HUDEP-2 (cell line): ENCODE results near the gene THUMPD3.
A peak's percentile ranks its signal among the peaks of the same experiment; 100 is the strongest.

Experiments
- DNase-seq, 76 experiments: peaks; one replicate each; lab custom pipeline; 2025; ENCODE audit not compliant: unreplicated experiment in 76 of 76; lab: John Stamatoyannopoulos, UW

The THUMPD3 gene

DNA sequence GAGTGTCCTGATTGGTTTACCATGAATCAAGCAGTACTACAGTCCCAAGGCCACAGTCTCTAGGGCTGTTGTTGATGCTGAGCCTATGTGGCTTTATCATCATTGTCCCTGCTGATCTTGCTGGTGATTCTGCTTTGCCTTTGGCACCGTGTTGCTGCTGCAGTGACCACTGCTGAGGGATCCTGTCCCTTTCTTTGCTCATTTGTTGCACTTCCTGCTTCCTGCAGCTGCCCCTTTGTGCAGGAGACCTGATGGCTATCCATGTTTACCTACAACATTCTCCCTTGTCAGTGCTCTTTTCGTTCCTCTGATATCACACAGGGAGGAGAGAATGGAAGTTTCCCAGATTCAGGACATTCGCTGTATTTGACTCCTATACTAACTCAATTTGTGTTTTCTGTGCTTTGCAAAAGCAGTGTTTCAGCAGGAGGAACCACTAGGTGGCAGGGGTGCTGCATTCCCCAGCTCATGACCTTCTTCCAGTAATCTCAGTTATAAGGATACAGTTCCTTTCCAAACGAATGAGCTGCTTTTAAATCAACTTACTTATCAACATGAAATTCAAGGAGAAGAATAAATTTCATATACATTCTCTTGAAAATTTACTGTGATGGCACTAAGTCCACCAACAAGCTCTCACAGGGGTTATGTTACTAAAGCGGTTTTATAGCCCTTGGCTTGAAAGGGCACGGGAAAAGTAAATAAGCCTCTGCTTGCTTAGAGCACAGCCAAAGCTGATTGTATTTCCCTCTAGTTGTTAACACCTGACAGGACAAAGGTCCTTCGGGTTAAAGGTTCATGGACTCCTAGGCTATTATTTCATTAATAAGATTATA lies 9.7 kb upstream of the THUMPD3 start:
- peak in 55 of 76 experiments; percentile 3 to 58 (median 29) for DNase-seq

DNA sequence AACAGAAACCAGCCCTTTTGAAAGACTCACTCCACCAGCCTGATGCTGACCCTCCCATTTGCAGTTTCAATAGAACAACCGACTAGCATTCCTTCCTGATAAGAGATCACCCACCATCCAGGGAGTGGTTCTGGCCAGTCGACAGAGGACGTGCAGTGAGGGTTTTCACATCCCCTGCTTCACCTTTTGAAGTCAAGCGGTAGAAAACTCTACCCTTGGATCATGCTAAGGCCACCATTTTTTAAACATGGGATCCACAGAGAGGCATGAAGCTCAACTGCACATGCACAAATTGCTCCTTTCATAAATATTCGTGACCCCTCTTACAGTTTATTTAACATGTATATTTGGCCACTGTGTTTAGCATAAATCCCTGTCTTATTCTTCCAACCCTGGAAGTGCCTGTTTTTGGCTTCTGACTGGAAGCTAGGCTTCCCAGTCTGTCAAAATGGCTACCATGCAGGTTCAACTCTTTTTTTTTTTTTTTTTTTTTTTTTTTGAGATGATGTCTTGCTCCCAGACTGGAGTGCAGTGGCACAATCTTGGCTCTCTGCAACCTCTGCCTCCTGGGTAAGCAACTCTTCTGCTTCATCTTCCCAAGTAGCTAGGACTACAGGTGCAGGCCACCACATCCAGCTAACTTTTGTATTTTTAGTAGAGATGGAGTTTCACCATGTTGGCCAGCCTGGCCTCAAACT lies 1.0 kb upstream of the THUMPD3 start:
- peak in 24 of 76 experiments; percentile 1 to 49 (median 12) for DNase-seq

GRCh38 chr3:9369508-9369907 lies 6.7 kb downstream of the THUMPD3 start:
- DNase-seq, result no peak

DNA sequence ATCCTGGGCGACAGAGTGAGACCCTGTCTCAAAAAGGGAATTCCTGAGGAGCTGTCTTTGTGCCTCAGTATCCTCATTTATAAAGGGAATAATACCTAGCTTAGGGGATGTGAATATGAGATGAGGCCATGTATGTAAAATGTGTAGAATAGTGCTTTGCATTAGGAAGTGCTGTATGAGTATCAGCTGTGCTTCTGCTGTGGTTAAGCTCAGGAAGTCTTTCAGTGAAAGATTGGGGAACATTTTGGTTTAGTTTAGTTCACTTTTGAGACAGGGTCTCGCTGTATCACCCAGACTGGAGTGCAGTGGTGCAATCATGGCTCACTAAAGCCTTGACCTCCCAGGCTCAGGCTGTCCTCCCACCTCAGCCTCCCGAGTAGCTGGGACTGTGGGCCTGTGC lies 10.6 kb downstream of the THUMPD3 start:
- DNase-seq, result no peak

- no peak for DNase-seq
Measured at GRCh38 chr3:9377981-9378380, 15.1 kb downstream of the THUMPD3 start.

GRCh38 chr3:9379327-9379726 lies 16.5 kb downstream of the THUMPD3 start:
- DNase-seq, result no peak

- DNase-seq, result no peak
Measured at GRCh38 chr3:9380014-9380413, 17.2 kb downstream of the THUMPD3 start.

DNA sequence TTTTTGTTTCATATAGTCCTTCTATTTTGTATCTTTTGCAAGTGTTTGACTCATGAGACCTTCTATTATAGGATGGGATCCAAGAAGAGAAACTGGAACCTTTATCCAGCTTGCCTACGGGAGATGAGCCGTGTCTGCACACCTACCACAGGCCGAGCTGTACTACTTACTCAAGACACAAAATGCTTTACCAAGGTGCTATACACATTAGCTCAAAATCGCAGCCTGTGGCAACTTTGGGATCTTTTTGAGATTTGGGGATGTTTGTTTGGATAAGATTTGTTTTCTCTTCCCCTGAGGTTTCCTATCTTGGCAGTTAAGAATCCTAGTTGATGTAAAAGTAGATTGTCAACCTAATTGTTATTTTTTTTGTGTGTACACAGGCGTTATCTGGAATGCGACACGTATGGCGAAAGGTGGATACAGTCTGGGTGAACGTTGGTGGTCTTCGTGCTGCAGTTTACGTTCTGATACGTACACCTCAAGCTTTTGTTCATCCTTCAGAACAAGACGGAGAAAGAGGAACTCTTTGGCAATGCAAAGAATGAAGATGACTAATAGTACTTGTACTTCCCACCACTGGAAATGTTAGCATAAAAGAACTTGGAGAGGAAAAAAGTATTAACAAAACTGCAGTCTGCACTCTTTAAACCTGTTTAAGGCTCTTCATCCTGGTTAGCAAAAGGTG lies 21.4 kb downstream of the THUMPD3 start:
- no peak for DNase-seq

DNA sequence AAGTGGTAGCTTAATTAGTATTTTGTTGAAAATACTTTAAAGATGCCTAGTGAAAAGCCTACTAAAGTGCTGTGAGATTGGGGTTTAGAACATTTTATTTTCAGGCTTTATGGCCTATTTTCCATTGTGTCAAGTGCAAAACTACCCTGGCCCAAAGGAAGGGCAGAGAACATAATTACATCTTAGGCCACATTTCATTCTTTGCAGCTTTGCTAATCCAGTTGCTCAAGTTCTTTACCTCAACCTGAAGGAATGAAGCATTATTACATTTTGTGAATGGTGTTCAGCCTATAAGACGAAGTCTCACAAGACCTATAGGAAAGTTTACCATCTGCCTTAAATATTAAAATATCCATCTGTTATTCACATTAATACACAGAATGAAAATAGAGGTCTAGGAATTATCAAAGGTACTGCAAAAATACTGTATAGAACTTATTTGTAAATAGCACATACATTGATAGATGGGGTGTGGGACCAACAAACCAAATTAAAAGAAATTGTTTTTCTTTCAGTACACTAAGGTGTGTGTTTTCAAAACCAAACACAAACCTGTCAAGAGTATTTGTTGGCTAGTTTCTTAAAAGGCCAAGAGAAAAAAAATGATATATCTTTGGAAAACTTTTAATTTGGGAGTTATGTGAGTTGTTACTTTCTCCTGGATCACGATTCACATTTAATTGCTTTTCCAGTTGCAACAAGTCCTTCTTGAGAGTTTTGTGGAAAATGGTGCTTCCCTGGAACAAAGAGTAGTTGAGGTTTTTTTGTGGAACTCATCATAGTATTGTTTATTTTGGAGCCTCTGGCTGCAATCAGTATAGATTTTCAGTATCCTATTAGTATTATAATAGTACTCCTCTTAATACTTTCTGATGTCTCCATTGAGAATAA lies 22.6 kb downstream of the THUMPD3 start:
- DNase-seq, result no peak

- DNase-seq, result no peak
Measured at GRCh38 chr3:9386078-9386459, 23.2 kb downstream of the THUMPD3 start.

DNA sequence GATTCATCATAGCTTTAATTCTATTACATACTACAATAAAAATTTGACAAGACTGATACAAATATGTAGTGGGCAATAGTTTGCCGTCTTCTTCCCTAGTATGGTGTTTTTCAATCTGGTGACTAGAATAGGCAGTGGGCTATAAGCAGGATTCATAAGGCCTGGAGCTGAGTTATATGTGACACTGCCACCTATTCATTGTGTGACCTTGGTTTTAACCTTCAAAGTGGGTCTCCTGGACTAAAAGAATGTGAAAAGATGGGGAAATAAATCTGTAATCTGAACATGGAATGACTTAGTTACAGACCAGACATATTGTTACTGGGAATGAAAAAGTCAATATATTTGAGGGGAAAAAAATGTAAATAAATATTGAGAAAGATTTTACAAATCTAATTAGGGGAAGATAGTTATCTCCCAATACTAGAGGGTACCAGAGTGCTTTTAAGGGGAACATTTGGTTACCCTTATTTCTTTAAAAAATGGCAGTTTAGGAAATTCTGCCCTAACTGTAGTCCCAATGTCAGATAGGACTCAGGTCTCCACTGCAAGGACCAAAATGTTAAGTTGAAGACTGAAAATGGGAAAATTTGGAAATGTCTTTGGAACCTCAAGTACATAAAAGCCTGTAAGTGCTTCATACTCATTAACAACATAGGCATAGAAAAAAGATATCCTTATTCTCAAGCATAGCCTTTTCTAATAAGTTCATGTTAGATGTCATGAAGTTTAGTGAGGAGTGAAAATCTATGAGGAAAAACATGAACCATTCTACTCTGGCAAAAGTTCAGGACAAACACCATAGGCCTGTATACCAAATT lies 23.9 kb downstream of the THUMPD3 start:
- no peak for DNase-seq

DNA sequence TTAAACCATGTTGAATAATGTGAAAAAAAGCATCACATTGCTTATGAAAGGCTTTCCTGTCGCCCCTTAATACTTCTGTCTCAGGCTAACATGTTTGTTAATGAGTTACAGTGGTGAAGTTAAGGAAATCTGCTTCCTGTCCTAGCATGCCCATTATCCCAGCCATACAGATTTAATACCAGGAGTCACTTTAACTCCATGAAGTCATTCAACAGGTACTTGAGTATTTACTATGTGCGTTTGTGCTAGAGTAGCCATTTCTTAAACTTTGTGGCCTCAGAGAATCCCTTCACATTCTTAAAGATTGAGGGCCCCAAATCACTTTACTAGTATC lies 24.4 kb downstream of the THUMPD3 start:
- DNase-seq, result no peak

GRCh38 chr3:9388142-9388541 lies 25.3 kb downstream of the THUMPD3 start:
- no peak for DNase-seq

- DNase-seq, result peak in 1 of 76 experiments; percentile 5
Measured at GRCh38 chr3:9388562-9389272, 25.9 kb downstream of the THUMPD3 start.

DNA sequence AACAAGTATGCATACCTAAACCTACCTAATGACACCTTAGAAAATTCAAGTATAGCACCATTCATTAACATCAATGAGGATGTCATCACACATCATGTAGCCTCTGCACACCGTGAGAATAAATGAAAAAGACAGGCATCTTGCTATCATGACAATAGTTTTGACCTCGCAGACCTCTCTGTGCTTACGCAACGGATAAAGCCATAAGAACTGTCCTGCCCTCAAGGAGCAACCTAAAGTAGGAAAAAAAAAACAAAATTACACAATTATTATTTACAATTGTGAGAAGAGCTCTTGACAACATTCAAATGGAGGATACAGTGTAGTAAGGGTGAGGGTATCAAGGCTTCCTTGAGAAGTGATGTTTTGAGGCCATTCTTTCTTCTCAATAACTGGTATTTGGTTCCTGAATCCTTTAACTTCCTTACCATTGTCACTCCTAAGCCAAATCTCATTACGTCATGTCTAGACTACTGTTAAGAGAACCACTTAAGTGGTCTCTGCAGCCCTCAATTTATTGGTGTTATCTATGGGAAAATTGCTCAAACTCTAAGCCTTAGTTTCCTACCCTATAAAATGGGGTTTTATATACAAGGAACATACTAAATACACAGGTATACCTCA lies 27.5 kb downstream of the THUMPD3 start:
- no peak for DNase-seq

DNA sequence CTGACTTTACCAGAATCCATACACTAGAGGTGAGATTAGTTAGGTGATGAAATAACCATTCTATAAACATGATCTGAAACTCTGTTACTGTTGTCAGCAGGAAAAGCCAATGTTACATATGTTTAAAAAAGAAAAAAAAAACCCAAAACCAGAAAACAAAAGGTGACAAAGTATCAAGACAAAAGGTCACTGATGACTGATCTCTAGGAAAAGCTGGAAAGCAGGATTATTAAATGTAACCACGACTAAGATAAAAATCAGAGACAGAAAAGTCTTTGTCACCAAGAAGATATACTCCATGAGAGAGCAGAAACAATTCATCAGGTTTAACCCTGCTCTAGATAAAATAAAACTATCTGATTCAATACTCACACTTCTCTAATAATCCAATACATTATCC lies 29.2 kb downstream of the THUMPD3 start:
- DNase-seq, result no peak

- DNase-seq, result peak in 1 of 76 experiments; percentile 55
Measured at GRCh38 chr3:9395570-9396300, 32.9 kb downstream of the THUMPD3 start.

DNA sequence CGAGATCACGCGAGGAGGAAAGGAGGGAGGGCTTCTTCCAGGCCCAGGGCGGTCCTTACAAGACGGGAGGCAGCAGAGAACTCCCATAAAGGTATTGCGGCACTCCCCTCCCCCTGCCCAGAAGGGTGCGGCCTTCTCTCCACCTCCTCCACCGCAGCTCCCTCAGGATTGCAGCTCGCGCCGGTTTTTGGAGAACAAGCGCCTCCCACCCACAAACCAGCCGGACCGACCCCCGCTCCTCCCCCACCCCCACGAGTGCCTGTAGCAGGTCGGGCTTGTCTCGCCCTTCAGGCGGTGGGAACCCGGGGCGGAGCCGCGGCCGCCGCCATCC lies 33.4 kb downstream of the THUMPD3 start:
- DNase-seq, result peak; percentile 48 to 90 (median 83)
